BE2C (cell line): Measurements from ENCODE around the gene SLC35E2B.
"Not testable (repeated sequence)": the region's sequence is repeated elsewhere in the genome, so short reads cannot be mapped to it uniquely, and the experiment has no call there.

ENCODE experiments used
- DNase-seq: peaks from one replicate; pipeline ENCODE4 v3.0.0-alpha.2; 2020
- H3K27me3 ChIP-seq: fragments of 250-450 bp; sonication (Bioruptor Pico); 2 replicates; pipeline ENCODE4 v1.5.1; 2020; ENCODE audit warnings: mild to moderate bottlenecking
- H3K36me3 ChIP-seq: fragments of 250-450 bp; sonication (Bioruptor Pico); 2 replicates; pipeline ENCODE4 v1.5.1; 2020; ENCODE audit warnings: mild to moderate bottlenecking
- H3K4me1 ChIP-seq: fragments of 250-450 bp; sonication (Bioruptor Pico); 2 replicates; pipeline ENCODE4 v1.5.1; 2020
- H3K4me3 ChIP-seq: 2 replicates; pipeline ENCODE4 v1.5.1; 2011; ENCODE audit warnings: low read depth, low read length
- H3K9me3 ChIP-seq: fragments of 250-450 bp; sonication (Bioruptor Pico); 2 replicates; pipeline ENCODE4 v1.5.1; 2020
- CTCF ChIP-seq: IDR thresholded peaks from 2 replicates; pipeline ENCODE4 v1.5.1; 2012; ENCODE audit warnings: mild to moderate bottlenecking, low read depth, low read length

SLC35E2B gene

DNA sequence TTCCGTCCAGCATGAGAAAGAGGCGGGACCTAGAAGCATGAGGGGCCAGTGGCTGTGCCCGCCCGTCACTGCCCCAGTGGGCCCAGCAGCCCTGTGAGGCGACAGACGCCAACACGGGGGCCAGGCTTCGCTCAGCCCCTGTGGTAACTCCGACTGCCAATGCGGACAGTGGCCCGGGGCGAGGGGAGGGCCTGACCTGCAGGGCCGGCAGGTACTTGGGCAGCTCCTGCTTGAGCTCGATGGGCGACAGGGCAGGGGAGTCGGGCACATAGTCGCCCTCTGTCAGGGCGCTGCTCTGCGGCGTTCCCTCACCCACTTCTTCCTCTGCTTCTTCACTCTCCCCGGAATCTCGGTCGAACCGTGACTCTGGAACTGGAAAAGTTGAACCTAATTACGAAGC, 52.5 kb downstream of the SLC35E2B start:
- not testable (repeated sequence) for H3K4me1 ChIP-seq, H3K9me3 ChIP-seq, DNase-seq, H3K4me3 ChIP-seq, H3K36me3 ChIP-seq, H3K27me3 ChIP-seq

GRCh38 chr1:1639368-1639767, 53.2 kb downstream of the SLC35E2B start:
- not testable (repeated sequence) for H3K4me3 ChIP-seq, H3K4me1 ChIP-seq, H3K9me3 ChIP-seq, H3K36me3 ChIP-seq, DNase-seq, H3K27me3 ChIP-seq

- not testable (repeated sequence) for H3K36me3 ChIP-seq, H3K4me3 ChIP-seq, DNase-seq, H3K4me1 ChIP-seq, H3K9me3 ChIP-seq, H3K27me3 ChIP-seq
Measured at GRCh38 chr1:1638528-1638927, 54.1 kb downstream of the SLC35E2B start.

DNA sequence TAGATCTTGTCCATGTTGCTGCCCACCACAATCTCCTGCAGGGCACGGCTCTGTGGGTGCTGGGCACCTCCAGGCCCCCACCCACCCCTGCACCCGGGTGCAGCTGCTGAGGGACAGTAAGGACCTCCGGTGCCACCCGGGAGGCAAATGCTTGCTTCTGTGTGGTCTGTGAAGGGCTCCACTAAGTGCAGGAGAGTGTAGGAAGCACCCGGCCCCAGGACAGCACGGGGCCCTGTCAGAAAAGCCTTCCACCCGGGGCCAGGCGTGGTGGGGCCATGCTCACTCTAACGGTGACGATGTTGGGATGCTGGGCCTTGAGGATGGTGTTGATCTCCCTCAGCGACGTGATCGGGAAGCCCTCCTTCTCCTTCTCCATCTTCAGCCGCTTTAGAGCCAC, 55.1 kb downstream of the SLC35E2B start:
- not testable (repeated sequence) for DNase-seq, H3K9me3 ChIP-seq, H3K4me1 ChIP-seq, H3K27me3 ChIP-seq, H3K4me3 ChIP-seq, H3K36me3 ChIP-seq

DNA sequence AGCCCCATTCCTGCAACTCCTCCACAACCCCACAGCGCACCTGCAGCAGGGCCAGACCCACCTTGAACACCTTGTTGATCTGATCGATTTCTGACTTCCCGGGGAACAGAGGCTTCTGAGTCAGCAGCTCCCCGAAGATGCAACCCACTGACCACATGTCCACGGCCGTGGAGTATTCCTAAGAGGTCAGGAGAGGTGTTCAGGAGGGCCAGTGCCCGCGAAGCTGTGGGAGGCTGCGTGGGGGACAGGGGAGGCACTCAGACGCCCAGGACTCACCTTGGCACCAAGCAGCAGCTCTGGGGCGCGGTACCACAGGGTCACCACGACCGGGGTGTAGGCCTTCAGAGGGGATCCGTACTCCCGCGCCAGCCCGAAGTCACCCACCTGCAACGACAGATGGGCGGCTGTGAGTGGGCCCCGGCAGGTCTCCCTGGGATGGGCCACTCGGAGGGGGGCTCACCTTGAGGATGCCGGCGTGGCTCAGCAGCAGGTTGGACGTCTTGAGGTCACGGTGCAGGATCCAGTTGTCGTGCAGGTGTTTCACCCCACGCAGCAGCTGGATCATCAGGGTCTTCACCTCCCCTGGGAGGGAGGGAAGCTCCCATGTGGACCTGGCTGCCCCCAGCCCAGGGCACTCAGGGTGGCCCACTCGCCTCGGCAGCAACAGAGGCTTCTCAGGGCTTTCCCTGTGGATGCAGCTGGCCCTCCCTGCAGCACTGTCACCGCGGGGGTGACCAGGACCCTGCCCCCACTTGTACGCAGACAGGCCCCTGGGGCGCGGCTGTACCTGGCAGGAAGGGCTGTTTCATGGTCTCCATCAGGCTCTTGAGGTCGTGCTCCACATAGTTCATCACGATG, 55.7 kb downstream of the SLC35E2B start:
- not testable (repeated sequence) for H3K36me3 ChIP-seq, H3K4me3 ChIP-seq, H3K4me1 ChIP-seq, H3K27me3 ChIP-seq, H3K9me3 ChIP-seq, DNase-seq

GRCh38 chr1:1634613-1635012, 58.0 kb downstream of the SLC35E2B start:
- H3K27me3 ChIP-seq, H3K4me1 ChIP-seq, H3K9me3 ChIP-seq, H3K36me3 ChIP-seq, H3K4me3 ChIP-seq, DNase-seq: not testable (repeated sequence)

DNA sequence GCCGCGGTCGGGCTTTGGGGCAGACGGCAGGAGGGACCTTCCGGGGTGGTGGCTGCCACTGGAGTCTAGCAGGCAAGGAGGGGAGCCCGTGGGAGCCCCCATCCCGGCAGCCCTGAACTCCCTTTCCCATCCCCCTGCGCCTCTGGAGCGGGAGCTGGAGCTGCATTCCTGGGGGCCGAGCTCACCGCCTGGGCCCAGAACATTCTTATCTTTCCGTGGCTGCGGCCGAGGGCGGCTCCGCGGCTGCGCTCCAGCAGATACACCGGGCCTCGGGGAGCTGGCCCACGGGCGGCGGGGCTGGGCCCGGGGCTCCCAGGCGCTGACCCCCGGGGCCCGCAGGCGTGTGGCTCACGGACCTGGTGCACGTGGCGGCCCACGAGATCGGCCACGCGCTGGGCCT, 59.2 kb downstream of the SLC35E2B start:
- not testable (repeated sequence) for H3K9me3 ChIP-seq, H3K4me1 ChIP-seq, H3K27me3 ChIP-seq, DNase-seq, H3K4me3 ChIP-seq, H3K36me3 ChIP-seq

- H3K4me3 ChIP-seq, result no peak within 1 kb of the TSS
- H3K9me3 ChIP-seq, result no peaks in the 10 kb centered on the region
- TF ChIP-seq CTCF, result no peak
- DNase-seq, result peak; percentile 13
- H3K27me3 ChIP-seq, result no peaks in the 10 kb centered on the region
- H3K4me1 ChIP-seq, result no peaks in the 10 kb centered on the region
- H3K36me3 ChIP-seq, result no peaks in the 10 kb centered on the region
Measured at GRCh38 chr1:1631782-1632420, 60.7 kb downstream of the SLC35E2B start, which contains the start of gene MMP23B. Gene MMP23B (plus strand): TSS chr1:1632173. CDS start chr1:1632219, 46 bp downstream.

DNA sequence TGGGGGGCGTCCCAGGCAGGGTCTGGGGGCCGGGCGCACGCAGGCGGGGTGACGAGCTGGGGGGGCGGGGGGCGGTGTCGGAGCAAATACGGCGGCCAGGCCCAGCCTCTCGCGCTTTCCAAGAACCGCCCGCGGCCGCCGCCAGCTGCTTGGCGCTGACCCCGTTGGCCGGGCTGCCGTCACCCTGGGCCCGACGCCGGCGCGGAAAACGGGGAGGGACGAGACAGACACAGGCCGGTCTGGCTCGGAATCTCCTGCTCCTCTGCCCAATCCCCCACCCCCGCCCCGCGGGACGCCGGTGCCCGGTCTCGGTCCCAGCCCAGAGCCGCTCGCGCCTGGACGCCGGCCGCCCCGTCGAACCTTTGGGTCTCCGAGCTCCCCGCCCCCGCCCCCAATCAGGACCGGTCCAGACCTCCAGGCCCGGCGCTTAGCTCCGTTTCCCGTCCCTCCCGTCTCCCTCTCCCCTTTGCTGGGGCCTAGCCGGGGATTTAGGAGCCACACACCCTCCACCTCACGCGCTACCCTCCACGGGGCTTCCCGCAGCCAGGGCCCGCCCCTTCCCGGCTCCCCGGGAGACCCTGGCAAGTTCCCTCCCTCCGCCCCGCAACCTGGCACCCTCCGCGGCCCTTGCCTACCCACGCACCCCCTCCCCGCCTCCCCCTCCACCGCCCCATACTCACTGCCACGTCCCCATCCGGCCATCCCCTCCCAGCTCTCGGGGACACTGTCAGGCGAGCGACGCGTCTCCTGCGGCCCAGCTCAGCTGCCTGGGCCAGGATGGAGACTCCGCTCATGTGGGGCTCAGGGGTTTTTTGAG, 61.4 kb downstream of the SLC35E2B start:
- peak; percentile 10 for DNase-seq
- Histone ChIP-seq H3K4me3 (no peak overlapping the region), H3K4me1 (no peaks in the 10 kb centered on the region), H3K36me3 (no peaks in the 10 kb centered on the region), H3K9me3 (no peaks in the 10 kb centered on the region), H3K27me3 (no peaks in the 10 kb centered on the region)
- no peak for TF ChIP-seq CTCF
